ENCODE data around the gene PLXNA3.

DNA sequence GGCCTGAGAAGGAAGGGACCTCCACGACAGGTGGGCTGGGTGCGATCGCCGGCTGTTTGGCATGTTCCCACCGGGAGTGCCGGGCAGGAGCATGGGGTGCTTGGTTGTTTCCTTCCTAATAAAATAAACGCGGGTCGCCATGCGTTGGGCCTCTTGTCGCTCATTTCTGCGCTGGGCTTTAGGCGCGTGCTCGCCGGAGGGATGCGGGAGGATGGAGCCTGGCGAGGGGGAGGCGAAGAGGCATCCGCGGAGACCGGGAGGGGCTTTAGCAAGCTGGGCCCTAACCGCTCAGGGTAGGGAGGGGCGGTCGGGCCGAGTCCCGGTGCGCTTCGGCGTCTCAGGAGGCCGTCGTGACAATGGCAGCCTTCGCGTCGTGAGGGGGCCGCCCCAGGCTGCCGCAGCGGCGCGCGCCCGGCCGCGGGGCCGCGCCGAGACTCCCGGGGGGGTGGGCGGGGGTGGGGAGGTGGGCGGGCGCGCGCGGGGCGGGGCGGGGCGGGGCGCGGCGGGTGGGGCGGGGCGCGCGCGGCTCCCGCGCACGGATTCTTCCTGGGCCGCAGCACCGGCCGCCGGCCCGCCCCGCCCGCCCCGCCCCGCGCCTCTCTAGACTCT lies 21.6 kb upstream of the PLXNA3 start:
- TF ChIP-seq, protein P1, sequence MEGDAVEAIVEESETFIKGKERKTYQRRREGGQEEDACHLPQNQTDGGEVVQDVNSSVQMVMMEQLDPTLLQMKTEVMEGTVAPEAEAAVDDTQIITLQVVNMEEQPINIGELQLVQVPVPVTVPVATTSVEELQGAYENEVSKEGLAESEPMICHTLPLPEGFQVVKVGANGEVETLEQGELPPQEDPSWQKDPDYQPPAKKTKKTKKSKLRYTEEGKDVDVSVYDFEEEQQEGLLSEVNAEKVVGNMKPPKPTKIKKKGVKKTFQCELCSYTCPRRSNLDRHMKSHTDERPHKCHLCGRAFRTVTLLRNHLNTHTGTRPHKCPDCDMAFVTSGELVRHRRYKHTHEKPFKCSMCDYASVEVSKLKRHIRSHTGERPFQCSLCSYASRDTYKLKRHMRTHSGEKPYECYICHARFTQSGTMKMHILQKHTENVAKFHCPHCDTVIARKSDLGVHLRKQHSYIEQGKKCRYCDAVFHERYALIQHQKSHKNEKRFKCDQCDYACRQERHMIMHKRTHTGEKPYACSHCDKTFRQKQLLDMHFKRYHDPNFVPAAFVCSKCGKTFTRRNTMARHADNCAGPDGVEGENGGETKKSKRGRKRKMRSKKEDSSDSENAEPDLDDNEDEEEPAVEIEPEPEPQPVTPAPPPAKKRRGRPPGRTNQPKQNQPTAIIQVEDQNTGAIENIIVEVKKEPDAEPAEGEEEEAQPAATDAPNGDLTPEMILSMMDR (IDR thresholded peaks at IDR 0.05) = no peak
- TF ChIP-seq POLR2A (IDR thresholded peaks at IDR 0.05) (no peak), POLR2AphosphoS5 (IDR thresholded peaks at IDR 0.05) (no peak)
